ENCODE results near the gene TMEM30A. TPM values are rescaled to one million over a fixed set of nuclear protein-coding genes. Genes with fewer than 3 reads are reported as not detected.

Gene TMEM30A
- total RNA-seq, 1 donor = 126 TPM

GRCh38 chr6:75272145-75272840 lies 12.3 kb downstream of the TMEM30A start:
- no peaks in the 10 kb centered on the region for H3K36me3 ChIP-seq (ENCODE audit: insufficient read depth, low read length)
- no peaks in the 10 kb centered on the region for H3K27me3 ChIP-seq (ENCODE audit: insufficient read depth, low read length)
- no peaks in the 10 kb centered on the region for H3K9me3 ChIP-seq (ENCODE audit: low read depth, low read length)
- H4K20me1 ChIP-seq (ENCODE audit: insufficient read depth, low read length) = peaks cover 2% of the 10 kb centered on the region
- TF ChIP-seq, protein P1, sequence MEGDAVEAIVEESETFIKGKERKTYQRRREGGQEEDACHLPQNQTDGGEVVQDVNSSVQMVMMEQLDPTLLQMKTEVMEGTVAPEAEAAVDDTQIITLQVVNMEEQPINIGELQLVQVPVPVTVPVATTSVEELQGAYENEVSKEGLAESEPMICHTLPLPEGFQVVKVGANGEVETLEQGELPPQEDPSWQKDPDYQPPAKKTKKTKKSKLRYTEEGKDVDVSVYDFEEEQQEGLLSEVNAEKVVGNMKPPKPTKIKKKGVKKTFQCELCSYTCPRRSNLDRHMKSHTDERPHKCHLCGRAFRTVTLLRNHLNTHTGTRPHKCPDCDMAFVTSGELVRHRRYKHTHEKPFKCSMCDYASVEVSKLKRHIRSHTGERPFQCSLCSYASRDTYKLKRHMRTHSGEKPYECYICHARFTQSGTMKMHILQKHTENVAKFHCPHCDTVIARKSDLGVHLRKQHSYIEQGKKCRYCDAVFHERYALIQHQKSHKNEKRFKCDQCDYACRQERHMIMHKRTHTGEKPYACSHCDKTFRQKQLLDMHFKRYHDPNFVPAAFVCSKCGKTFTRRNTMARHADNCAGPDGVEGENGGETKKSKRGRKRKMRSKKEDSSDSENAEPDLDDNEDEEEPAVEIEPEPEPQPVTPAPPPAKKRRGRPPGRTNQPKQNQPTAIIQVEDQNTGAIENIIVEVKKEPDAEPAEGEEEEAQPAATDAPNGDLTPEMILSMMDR (IDR thresholded peaks at IDR 0.05; ENCODE audit: extremely low read depth, low read depth, low read length) = no peak
- no peak overlapping the region for H2AFZ ChIP-seq (ENCODE audit: low read length)
- DNase-seq (ENCODE audit: insufficient read length, low spot score, missing footprints) = no peak
- no peak overlapping the region for H3K4me3 ChIP-seq (ENCODE audit: insufficient read depth, low read length)
- peaks cover 88% of the 10 kb centered on the region for H3K79me2 ChIP-seq (ENCODE audit: insufficient read depth, low read length)
- peaks cover 22% of the 10 kb centered on the region for H3K4me1 ChIP-seq (ENCODE audit: insufficient read depth, low read length)
- no peak overlapping the region for H3K4me2 ChIP-seq (ENCODE audit: insufficient read depth, low read length)
- peak overlapping the region; percentile 68 for H3K27ac ChIP-seq (ENCODE audit: low read depth, low read length)

- Histone ChIP-seq H3K4me1 (ENCODE audit: insufficient read depth, low read length) (peaks cover 10% of the 10 kb centered on the region), H3K27me3 (ENCODE audit: insufficient read depth, low read length) (no peaks in the 10 kb centered on the region), H3K4me3 (ENCODE audit: insufficient read depth, low read length) (no peak overlapping the region), H4K20me1 (ENCODE audit: insufficient read depth, low read length) (peaks cover 10% of the 10 kb centered on the region), H3K79me2 (ENCODE audit: insufficient read depth, low read length) (peaks cover 94% of the 10 kb centered on the region), H3K27ac (ENCODE audit: low read depth, low read length) (no peak overlapping the region), H3K36me3 (ENCODE audit: insufficient read depth, low read length) (peaks cover 8% of the 10 kb centered on the region), H3K9me3 (ENCODE audit: low read depth, low read length) (no peaks in the 10 kb centered on the region), H3K4me2 (ENCODE audit: insufficient read depth, low read length) (no peak overlapping the region), H2AFZ (ENCODE audit: low read length) (no peak overlapping the region)
- DNase-seq (ENCODE audit: insufficient read length, low spot score, missing footprints) = no peak
- TF ChIP-seq, protein P1 (IDR thresholded peaks at IDR 0.05; ENCODE audit: extremely low read depth, low read depth, low read length) = no peak
Measured at GRCh38 chr6:75268988-75269354, 15.6 kb downstream of the TMEM30A start.

- no peaks in the 10 kb centered on the region for H3K27me3 ChIP-seq (ENCODE audit: insufficient read depth, low read length)
- peaks cover 10% of the 10 kb centered on the region for H3K4me1 ChIP-seq (ENCODE audit: insufficient read depth, low read length)
- no peak overlapping the region for H3K4me3 ChIP-seq (ENCODE audit: insufficient read depth, low read length)
- no peak overlapping the region for H3K4me2 ChIP-seq (ENCODE audit: insufficient read depth, low read length)
- H4K20me1 ChIP-seq (ENCODE audit: insufficient read depth, low read length) = peaks cover 10% of the 10 kb centered on the region
- no peak overlapping the region for H2AFZ ChIP-seq (ENCODE audit: low read length)
- H3K27ac ChIP-seq (ENCODE audit: low read depth, low read length) = no peak overlapping the region
- peaks cover 14% of the 10 kb centered on the region for H3K36me3 ChIP-seq (ENCODE audit: insufficient read depth, low read length)
- DNase-seq (ENCODE audit: insufficient read length, low spot score, missing footprints) = no peak
- H3K9me3 ChIP-seq (ENCODE audit: low read depth, low read length) = no peaks in the 10 kb centered on the region
- TF ChIP-seq, protein P1 (IDR thresholded peaks at IDR 0.05; ENCODE audit: extremely low read depth, low read depth, low read length) = no peak
- peaks cover 94% of the 10 kb centered on the region for H3K79me2 ChIP-seq (ENCODE audit: insufficient read depth, low read length)
Measured at GRCh38 chr6:75268121-75268987, 16.2 kb downstream of the TMEM30A start.

GRCh38 chr6:75267461-75267860 lies 17.1 kb downstream of the TMEM30A start:
- Histone ChIP-seq H3K36me3 (ENCODE audit: insufficient read depth, low read length) (peaks cover 22% of the 10 kb centered on the region), H3K79me2 (ENCODE audit: insufficient read depth, low read length) (peaks cover 94% of the 10 kb centered on the region), H3K27ac (ENCODE audit: low read depth, low read length) (no peak overlapping the region), H4K20me1 (ENCODE audit: insufficient read depth, low read length) (peaks cover 15% of the 10 kb centered on the region), H3K9me3 (ENCODE audit: low read depth, low read length) (no peaks in the 10 kb centered on the region), H3K4me1 (ENCODE audit: insufficient read depth, low read length) (peaks cover 8% of the 10 kb centered on the region), H3K4me3 (ENCODE audit: insufficient read depth, low read length) (no peak overlapping the region), H3K4me2 (ENCODE audit: insufficient read depth, low read length) (no peak overlapping the region), H2AFZ (ENCODE audit: low read length) (no peak overlapping the region), H3K27me3 (ENCODE audit: insufficient read depth, low read length) (no peaks in the 10 kb centered on the region)
- TF ChIP-seq, protein P1 (IDR thresholded peaks at IDR 0.05; ENCODE audit: extremely low read depth, low read depth, low read length) = no peak
- no peak for DNase-seq (ENCODE audit: insufficient read length, low spot score, missing footprints)

All from osteoblast (primary cell).